PC-9 (cell line): ENCODE measurements around the gene CACHD1. TPM values are rescaled to one million over a fixed set of nuclear protein-coding genes. Genes with fewer than 3 reads are reported as not detected.
"Not testable (repeated sequence)": the region's sequence is repeated elsewhere in the genome, so short reads cannot be mapped to it uniquely, and the experiment has no call there.

Source experiments
- BruUV-seq: library from RNA; stranded (reverse); fragments of 400-500 nt; replicated peaks from 2 replicates; lab custom pipeline; 2021; lab: Mats Ljungman, UMichigan
- CTCF ChIA-PET: fragments of 300-600 bp; sonication (Branson Sonifier 250); formaldehyde crosslinking; loops from one replicate; lab custom pipeline; 2022; ENCODE audit warnings: antibody characterized with exemption; lab: Charles Lee
- POLR2A ChIA-PET: fragments of 300-600 bp; sonication (Branson Sonifier 250); formaldehyde crosslinking; loops from one replicate; lab custom pipeline; 2022; ENCODE audit warnings: antibody characterized with exemption; ENCODE audit not compliant: unreplicated experiment; lab: Charles Lee
- DNase-seq, 2 experiments: peaks; one replicate each; pipeline versions ENCODE4 v3.0.0 to v3.0.0-alpha.2; 2015 to 2022; ENCODE audit warnings: mixed read lengths in 1 of 2
- H2AFZ ChIP-seq: fragments of 200-600 bp; sonication (generic); 2 replicates; pipeline ENCODE4 v1.8.1; 2017; ENCODE audit warnings: antibody characterized with exemption
- H3F3A ChIP-seq: fragments of 200-600 bp; sonication (generic); 2 replicates; pipeline ENCODE4 v1.8.1; 2017; ENCODE audit warnings: antibody characterized with exemption, mild to moderate bottlenecking, low read depth; ENCODE audit not compliant: insufficient read depth
- H3K27ac ChIP-seq: fragments of 200-600 bp; sonication (generic); 2 replicates; pipeline ENCODE4 v1.6.1; 2016; ENCODE audit warnings: mixed run types
- H3K27me3 ChIP-seq: fragments of 200-600 bp; sonication (generic); 2 replicates; pipeline ENCODE4 v1.6.1; 2016; ENCODE audit warnings: low read depth, mixed run types; ENCODE audit not compliant: insufficient read depth
- H3K36me3 ChIP-seq: fragments of 200-600 bp; sonication (generic); 2 replicates; pipeline ENCODE4 v1.6.1; 2016; ENCODE audit warnings: low read depth, mixed run types
- H3K4me1 ChIP-seq: fragments of 200-600 bp; sonication (generic); replicated peaks from 2 replicates; pipeline ENCODE4 v1.6.1; 2016; ENCODE audit warnings: mixed run types; ENCODE audit not compliant: insufficient read depth
- H3K4me2 ChIP-seq: fragments of 200-600 bp; sonication (generic); 2 replicates; pipeline ENCODE4 v1.6.1; 2017; ENCODE audit warnings: mixed run types
- H3K4me3 ChIP-seq: fragments of 200-600 bp; sonication (generic); 2 replicates; pipeline ENCODE4 v1.6.1; 2016; ENCODE audit warnings: mixed run types
- H3K79me2 ChIP-seq: fragments of 200-600 bp; sonication (generic); 2 replicates; pipeline ENCODE4 v1.6.1; 2017; ENCODE audit warnings: low read depth, mixed run types
- H3K9me2 ChIP-seq: fragments of 200-600 bp; sonication (generic); 2 replicates; pipeline ENCODE4 v1.8.1; 2017; ENCODE audit warnings: mild to moderate bottlenecking; ENCODE audit not compliant: insufficient read depth
- H3K9me3 ChIP-seq: fragments of 200-600 bp; sonication (generic); 2 replicates; pipeline ENCODE4 v1.8.1; 2016; ENCODE audit warnings: low read depth; ENCODE audit not compliant: insufficient read depth
- H4K20me1 ChIP-seq: fragments of 200-600 bp; sonication (generic); 2 replicates; pipeline ENCODE4 v1.8.1; 2017; ENCODE audit not compliant: insufficient read depth
- CTCF ChIP-seq: fragments of 200-600 bp; sonication (generic); conservative IDR thresholded peaks from 2 replicates; pipeline ENCODE4 v1.6.1; 2017; ENCODE audit warnings: mixed run types, antibody characterized with exemption, mild to moderate bottlenecking, moderate library complexity
- EZH2 ChIP-seq: fragments of 200-600 bp; sonication (generic); IDR thresholded peaks from 2 replicates; pipeline ENCODE4 v1.8.0; 2017; ENCODE audit warnings: antibody characterized with exemption, low read depth
- intact Hi-C: fragments of 100-400 bp; cut with micrococcal nuclease; formaldehyde crosslinking; loops from one replicate; pipeline ENCODE4 v1.10.0; 2022; ENCODE audit not compliant: unreplicated experiment
- total RNA-seq: library from RNA; stranded (reverse); gene quantifications from 2 replicates; pipeline ENCODE4 v1.2.3, GENCODE V29; 2021

CACHD1 gene
- total RNA-seq, 1 experiment from 2014 or later, result 3.1 TPM

GRCh38 chr1:64701071-64701470 is 231.1 kb downstream of the CACHD1 start:
- CTCF ChIA-PET, result interaction anchor here (0.7 kb wide), 1 partner anchor 102 kb away, joined by 4 read pairs; no protein-coding TSS in a partner anchor
- H3K9me2 ChIP-seq, result no peaks in the 10 kb centered on the region
- no TSS peak for BruUV-seq
- no peaks in the 10 kb centered on the region for H3F3A ChIP-seq
- no peak overlapping the region for H3K4me3 ChIP-seq
- no peak overlapping the region for H2AFZ ChIP-seq
- intact Hi-C loops, result no loop called here
- no peaks in the 10 kb centered on the region for H3K79me2 ChIP-seq
- POLR2A ChIA-PET, result no interaction called here
- H4K20me1 ChIP-seq, result no peaks in the 10 kb centered on the region
- no peaks in the 10 kb centered on the region for H3K4me1 ChIP-seq
- TF ChIP-seq CTCF (no peak), EZH2 (no peak)
- peak; percentile 11 to 55 for DNase-seq
- no peaks in the 10 kb centered on the region for H3K9me3 ChIP-seq
- no peaks in the 10 kb centered on the region for H3K27me3 ChIP-seq
- H3K27ac ChIP-seq, result no peak overlapping the region
- no peaks in the 10 kb centered on the region for H3K36me3 ChIP-seq
- no peak overlapping the region for H3K4me2 ChIP-seq

GRCh38 chr1:64701886-64702285 is 232.0 kb downstream of the CACHD1 start:
- H3K4me3 ChIP-seq, result no peak overlapping the region
- no peaks in the 10 kb centered on the region for H3K9me2 ChIP-seq
- no peak overlapping the region for H2AFZ ChIP-seq
- no peaks in the 10 kb centered on the region for H3K9me3 ChIP-seq
- no peaks in the 10 kb centered on the region for H3K36me3 ChIP-seq
- intact Hi-C loops, result no loop called here
- no TSS peak for BruUV-seq
- no peak overlapping the region for H3K4me2 ChIP-seq
- H3F3A ChIP-seq, result no peaks in the 10 kb centered on the region
- H4K20me1 ChIP-seq, result no peaks in the 10 kb centered on the region
- no peak overlapping the region for H3K27ac ChIP-seq
- H3K27me3 ChIP-seq, result no peaks in the 10 kb centered on the region
- H3K79me2 ChIP-seq, result no peaks in the 10 kb centered on the region
- no peak for DNase-seq
- no peaks in the 10 kb centered on the region for H3K4me1 ChIP-seq
- CTCF ChIA-PET, result interaction anchor here (0.7 kb wide), 1 partner anchor 101 kb away, joined by 4 read pairs; no protein-coding TSS in a partner anchor
- TF ChIP-seq CTCF (no peak), EZH2 (no peak)
- POLR2A ChIA-PET, result no interaction called here

GRCh38 chr1:64702670-64703069 is 232.7 kb downstream of the CACHD1 start:
- POLR2A ChIA-PET, H3K4me3 ChIP-seq, H3K4me2 ChIP-seq, H3K27ac ChIP-seq, H3K4me1 ChIP-seq, CTCF ChIA-PET, H4K20me1 ChIP-seq, H3F3A ChIP-seq, H2AFZ ChIP-seq, intact Hi-C loops, H3K9me2 ChIP-seq, H3K27me3 ChIP-seq, H3K9me3 ChIP-seq, H3K36me3 ChIP-seq, H3K79me2 ChIP-seq, DNase-seq, BruUV-seq: not testable (repeated sequence)

GRCh38 chr1:64703600-64703999 is 233.7 kb downstream of the CACHD1 start:
- Histone ChIP-seq H3K4me2 (no peak overlapping the region), H2AFZ (no peak overlapping the region), H3F3A (no peaks in the 10 kb centered on the region), H3K27me3 (no peaks in the 10 kb centered on the region), H3K27ac (no peak overlapping the region), H3K79me2 (no peaks in the 10 kb centered on the region), H3K4me1 (no peaks in the 10 kb centered on the region), H3K36me3 (no peaks in the 10 kb centered on the region), H3K4me3 (no peak overlapping the region), H3K9me2 (no peaks in the 10 kb centered on the region), H3K9me3 (no peaks in the 10 kb centered on the region), H4K20me1 (no peaks in the 10 kb centered on the region)
- intact Hi-C loops, result no loop called here
- DNase-seq, result no peak
- ChIA-PET POLR2A (interaction anchor here (0.7 kb wide), 1 partner anchor 21 kb away, joined by 8 read pairs; no protein-coding TSS in a partner anchor), CTCF (no interaction called here)
- TF ChIP-seq CTCF, result no peak
- no peak for TF ChIP-seq EZH2
- BruUV-seq, result no TSS peak
